HG03571 (cell line): ENCODE measurements around the gene PARVB.

Source experiments
- ATAC-seq: cut with Tn5 transposase; IDR thresholded peaks from one replicate; pipeline ENCODE4 v1.9.1; 2021; ENCODE audit not compliant: unreplicated experiment

The PARVB gene

DNA sequence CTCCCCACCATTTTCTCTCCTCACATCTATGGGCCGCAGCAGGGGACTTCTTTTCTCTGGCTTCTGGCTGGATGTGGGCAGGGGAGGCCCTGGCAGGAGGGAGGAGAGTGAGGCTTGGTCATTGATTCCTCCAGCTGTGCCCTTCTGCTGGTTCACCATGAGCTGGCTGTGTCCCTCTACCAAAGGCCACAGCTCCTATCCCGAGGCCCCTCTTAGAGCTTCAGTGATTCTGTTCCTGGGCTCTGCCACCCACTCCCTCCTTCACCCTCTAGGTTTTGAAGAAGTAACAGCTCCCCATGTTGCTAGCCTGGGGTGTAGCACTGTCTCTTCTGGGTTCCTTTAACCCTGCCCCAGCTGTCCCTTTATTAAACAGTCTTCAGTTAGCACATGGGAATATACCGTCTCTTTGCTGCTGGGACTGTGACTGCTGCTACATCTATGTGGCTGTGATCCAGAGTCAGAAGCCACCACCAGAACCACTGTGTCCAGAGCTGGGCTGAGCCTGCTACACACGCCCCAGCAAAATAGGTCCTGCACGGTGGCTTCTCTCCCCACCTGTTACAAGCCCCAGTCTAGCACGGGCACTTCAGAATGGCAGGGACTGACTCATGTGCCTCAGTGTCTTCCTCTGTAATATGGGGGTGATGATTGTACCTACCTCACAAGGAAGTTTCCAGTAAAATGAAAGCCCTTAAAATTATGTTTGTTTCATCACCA lies 156.0 kb downstream of the PARVB start:
- no peak for ATAC-seq

DNA sequence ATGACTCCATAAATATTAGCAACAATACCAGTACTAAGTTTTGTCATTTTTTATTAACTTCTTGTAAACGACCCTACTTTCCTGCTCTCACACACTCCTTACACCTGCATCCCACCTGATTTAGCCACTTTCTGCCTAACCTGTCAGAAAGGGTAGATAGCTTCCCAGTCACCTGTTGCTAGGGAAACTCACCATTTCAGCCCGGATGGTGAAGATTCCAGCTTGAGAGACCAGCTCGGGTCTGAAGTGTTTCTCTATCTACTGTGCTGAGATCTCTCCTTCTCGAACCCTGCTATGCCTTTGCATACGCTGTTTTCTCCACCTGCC lies 156.6 kb downstream of the PARVB start, which contains the start of gene PARVG:
Gene PARVG (plus strand): TSS at position 220 of the 327 bp plus-strand sequence. CDS start 2,405 bp downstream, outside the sequence.
- ATAC-seq: no peak

DNA sequence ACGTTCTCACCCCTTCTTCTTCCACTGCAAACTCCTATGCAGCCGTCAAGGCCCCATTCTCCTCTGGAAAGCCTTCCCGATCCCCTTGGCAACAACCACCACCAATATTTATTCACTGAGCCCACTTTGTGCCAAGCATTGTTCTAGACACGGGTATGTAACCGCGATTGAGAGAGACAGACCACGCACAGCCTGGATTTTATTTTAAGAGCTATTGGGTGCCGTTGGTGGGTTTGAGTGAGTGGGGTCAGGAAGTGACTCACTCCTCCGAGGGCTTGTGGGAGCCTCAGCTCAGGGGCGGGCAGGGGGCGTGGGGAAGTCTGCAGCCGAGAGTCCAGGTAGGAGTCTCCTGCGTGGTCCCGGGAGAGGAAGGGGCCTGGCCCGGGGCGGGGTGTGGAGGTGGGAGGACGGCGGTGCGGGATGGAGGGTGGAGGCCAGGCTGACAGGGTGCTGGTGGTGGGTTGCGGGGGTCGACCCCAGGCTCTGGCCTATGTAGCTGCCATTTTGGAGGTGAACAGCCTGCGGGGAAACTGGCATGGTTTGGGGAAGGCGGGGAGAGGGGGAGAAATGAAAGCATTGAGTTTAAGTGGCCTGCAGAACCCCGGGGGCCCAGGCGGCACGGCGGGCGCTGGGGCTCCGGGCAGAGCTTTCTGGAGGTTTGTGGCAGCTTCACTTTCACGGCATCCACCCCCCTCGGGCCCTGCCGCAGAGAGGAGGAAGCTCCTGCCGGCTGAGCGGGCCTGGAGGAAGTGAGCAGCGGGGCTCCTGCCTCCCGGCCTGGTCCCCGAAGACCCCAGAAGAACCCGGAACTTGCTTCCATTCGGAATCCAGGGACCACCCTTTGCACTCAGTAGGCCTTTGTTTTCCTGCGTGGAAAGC lies 157.2 kb downstream of the PARVB start:
- no peak for ATAC-seq

DNA sequence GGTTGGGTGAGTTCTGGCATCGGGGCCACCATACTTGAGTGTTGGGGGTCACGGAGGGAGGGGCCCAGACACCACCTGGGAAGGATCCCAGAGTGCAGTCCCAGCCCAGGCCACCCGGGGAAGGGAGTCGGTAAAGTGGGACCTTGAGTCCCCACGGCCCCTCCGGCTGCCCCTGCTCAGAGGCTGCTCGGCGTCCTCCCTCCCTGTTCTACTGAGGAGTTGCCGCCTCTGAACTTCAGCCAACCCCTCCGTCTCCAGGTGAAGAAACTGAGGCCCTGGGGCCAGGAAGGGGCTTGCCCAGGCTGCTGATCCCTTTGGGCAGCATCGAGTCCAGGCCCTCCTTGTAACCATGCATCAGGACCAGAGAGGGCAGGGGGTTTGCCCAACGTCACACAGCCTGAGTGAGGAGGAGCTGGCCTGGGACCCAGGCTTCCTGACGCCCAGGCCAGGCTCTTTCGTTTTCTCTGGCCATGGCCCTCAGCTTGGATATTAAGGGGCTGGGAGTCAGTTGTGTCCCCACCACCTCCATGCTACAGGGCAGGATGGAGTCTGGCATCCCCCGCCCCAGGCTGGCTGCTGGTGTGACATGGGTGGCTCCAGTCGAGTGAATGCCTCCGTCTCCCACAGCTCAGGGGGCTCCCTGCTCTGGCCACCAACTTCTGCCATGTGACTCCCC lies 157.9 kb downstream of the PARVB start:
- ATAC-seq: no peak

DNA sequence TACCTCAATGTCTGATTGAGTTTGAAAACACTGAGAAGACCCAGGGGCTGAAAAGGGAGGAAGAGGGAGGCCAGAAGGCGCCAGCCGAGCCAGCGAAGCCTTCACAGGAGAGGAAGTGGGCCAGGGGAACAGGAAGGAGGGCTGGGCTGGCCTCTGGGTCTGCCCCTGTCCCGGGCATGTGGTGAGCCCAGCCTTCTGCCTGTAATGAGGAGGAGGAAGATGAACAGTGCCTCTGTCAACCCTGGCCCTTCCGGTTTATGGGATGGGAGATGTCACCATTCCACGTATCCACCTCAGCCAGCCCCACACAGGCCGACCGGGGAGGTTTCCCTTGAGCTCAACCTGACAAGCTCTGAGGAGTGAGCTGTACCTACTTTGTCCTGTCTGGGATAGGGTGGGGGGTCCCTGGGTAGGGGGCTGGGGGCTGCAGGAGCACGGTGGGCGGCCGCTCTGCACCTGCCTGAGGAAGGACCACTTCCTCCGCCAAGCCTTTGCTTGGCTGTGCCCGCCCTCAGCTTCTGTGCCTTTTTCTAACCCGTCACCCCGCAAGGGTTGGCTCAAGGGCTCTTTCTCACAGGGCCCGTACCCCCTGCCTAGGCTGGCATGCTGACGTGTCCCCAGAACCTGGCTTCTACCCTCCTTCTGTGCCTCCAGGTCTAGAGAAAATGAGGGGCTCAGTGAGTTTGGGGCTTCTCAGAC lies 158.6 kb downstream of the PARVB start:
- ATAC-seq: no peak

DNA sequence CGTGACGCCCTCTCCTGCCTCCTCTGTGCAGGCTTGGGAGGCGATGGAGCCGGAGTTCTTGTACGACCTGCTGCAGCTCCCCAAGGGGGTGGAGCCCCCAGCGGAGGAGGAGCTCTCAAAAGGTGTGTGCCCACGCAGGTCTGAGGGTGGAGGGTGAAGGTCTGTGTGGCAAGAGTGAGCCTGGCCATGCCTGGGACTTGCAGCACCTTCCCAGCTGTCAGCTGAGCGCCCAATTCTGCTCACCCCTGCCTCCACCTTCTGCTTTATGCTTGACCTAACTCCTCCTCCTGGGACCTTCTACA lies 159.1 kb downstream of the PARVB start:
- ATAC-seq: no peak

DNA sequence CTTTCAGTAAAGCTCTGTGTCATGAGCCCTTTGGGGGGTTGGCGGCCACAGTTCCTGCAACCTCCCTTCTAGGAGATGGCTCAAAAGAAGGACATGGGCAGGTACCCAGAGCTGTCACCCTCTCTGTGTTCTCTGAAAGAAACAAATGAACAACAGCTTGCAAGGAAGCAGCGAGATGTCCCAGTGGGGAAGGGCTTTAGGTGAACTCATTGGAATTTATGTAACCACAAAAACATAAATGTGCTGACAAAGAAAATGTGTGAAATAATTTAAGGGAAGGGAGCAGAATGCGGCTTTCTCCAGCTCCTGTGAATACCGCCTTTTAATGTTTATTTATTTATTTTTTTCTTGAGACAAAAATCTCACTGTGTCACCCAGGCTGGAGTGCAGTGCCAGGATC lies 159.9 kb downstream of the PARVB start:
- ATAC-seq: no peak

DNA sequence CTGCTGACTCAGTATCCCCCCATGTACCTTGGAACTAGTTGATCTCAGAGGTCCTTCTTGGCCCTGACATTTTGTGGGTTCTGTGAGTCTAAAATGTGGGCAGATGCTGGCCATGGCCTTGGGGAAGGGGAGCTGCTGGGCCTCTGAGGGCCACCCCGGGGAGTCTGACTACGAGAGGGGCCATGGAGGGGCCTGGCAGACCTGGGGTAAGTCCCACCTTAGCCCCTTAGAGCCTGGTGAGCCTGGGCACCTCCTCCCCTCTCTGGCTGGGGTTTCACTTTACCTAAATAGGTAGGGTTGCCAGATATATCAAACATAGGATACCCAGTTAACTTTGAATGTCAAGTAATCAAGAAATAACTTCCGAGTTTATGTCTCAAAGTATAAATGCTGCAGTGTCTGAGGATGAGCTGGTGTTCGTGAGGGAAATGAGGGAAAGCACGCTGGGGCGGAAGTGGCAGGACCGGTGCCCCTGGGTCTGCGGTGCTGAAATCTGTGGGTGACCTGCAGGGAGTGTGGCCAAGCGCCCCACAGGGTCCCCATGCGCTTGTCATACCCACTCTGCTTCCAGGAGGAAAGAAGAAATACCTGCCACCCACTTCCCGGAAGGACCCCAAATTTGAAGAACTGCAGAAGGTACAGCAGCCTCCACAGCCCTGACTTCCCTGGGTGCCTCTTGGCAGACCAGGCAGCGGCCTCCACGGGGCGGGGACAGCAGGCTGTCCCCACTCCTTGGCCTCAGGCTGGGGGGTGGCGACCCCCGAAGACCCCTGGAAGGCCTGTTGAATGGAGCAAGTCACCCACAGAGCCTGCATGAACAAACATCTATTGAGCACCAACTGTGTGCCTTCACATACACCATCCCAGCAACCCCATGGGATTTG lies 161.4 kb downstream of the PARVB start:
- no peak for ATAC-seq

DNA sequence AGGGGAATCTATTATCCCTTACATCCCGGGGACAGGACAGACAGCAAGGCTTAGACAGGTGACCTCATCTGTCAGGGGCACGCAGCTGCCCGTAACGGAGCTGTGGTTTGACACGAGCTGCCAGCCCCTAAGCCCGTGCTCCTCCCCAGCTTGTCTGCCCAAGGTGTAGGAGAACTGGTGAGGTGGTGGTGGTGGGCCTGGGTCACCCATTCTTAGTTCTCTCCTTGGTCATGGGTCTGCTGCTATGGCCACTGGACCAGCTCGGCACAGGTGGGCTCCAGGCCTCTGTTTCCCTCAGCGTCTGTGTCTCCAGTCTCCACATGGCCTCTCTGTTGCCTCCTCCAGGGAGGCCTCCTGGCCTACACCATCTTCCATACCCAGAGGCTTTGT lies 162.0 kb downstream of the PARVB start:
- no peak for ATAC-seq

DNA sequence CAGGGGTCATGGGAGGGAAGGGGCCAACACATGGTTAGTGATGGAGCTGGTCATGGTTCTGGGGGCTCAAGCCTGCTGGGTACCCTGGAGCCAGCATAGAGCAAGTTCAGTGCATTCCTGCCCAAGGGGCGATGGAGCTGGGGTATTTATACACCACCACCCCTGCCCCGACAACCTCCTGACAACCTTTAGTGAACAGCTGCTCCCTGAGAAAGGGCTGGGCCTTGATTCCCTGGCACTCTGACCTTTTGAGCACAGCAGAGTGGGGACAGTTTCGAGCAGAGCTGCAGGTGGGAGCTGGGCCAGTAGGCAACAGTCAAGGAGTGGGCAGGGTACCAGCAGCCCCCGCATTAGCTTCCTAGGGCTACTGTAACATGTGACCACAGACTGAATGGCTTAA lies 162.6 kb downstream of the PARVB start:
- no peak for ATAC-seq

DNA sequence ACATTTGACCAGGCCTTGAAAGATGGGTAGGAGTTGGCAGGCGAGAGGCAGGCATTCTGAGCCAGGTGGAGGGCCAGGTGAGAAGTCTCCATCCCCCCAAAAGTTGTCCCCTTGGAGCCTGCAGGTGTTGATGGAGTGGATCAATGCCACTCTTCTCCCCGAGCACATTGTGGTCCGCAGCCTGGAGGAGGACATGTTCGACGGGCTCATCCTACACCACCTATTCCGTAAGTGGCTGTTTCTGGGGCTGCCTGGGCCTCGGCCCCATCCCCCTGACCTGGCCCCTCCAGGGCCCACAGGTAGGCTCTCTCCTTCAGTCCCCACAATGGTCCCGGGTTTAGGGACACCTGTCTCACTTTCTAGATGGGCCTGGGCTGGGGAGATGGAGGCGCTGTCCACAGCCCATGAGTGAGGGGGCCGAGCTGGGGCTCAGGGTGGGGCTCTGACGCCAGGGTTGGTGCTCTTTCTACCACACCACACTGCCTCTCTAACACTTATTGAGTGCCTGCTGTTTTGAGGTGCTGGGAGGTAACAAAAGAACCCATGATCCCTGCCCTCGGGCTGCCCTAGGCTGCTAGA lies 163.6 kb downstream of the PARVB start:
- no peak for ATAC-seq

DNA sequence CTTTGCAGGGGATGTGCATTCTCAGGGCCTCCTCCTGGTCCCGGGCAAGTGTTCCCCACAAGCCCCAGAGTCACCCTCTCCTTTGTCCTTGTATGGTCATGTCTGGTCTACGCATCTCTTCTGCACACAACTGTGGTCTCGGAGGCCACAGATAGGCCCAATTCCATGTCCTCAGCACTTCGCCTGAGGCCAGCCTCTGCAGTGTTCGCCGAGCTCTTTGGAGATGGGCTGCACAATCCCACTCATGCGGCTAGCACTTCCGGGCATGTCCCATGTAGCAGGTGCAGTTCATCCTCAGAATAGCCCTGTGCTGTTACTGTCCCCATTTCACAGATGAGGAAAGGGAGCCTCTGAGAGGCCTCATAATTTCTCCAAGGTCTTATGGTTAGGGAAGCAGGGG lies 164.2 kb downstream of the PARVB start:
- ATAC-seq: no peak

DNA sequence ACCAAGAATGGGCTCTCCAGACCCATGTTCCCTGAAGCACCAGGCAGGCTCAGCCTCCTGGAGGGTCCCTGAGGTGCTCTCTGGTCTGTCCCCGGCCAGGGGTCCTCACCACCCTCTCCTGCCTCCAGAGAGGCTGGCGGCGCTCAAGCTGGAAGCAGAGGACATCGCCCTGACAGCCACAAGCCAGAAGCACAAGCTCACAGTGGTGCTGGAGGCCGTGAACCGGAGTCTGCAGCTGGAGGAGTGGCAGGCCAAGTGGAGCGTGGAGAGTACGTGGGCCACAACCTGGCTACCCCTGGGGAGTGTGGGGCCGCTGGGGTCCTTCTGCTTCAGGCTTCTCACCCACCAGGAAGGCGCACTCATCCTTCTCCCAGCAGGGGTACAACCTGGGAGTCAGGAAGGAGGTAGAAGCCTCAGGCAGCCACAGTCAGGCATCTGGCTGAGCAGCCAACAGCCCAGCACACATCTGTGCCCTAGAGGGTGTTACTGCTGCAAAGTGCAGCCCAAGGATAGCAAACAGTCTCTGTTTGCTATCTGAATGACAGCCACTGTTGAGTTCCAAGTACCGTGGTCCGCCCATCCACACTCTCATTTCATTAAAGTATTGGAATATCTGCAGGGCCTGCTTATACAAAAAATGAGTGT lies 165.0 kb downstream of the PARVB start:
- no peak for ATAC-seq

DNA sequence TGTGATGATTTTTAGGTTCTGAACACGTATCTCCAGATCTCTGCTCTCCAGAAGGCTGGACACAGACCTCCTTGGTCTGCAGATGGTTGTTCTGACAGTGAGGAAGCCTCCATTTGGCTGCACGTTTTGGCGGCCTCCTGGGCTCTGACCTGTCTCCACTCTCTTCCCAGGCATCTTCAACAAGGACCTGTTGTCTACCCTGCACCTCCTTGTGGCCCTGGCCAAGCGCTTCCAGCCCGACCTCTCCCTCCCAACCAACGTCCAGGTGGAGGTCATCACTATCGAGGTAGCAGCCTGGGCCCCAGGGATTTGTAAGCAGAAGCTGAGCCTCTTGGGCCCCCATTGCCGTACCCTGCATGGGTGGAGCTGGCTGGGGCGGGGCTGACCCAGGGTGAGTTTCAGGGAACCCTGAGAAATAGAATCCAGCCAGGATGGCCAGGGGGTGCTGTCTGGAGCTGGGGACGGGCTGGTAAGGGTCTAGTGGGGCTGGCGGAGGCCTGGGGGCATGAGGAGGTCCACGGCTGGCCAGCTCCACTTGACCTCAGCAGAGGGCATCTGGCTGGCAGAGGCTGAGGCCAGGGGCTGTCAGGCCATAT lies 166.4 kb downstream of the PARVB start:
- ATAC-seq: no peak

DNA sequence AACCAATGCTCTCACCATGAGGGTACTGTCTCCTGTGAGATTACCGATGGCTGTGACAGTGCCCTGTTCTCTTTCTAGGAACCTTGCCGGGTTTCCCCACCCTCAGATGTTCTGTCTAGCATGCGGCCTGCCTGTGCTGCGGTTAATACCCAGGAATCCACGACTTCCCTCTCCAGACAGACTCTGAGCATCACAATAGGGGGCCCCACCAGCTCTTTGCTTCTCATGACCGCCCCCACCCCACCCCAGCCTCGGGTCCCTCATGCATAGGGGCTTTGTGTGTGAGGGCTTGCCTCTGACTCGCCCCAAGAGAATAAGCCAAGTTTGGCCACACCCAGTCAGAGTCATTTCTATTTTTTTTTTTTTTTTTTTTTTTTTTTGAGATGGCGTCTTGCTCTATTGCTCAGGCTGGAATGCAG lies 166.9 kb downstream of the PARVB start:
- no peak for ATAC-seq

DNA sequence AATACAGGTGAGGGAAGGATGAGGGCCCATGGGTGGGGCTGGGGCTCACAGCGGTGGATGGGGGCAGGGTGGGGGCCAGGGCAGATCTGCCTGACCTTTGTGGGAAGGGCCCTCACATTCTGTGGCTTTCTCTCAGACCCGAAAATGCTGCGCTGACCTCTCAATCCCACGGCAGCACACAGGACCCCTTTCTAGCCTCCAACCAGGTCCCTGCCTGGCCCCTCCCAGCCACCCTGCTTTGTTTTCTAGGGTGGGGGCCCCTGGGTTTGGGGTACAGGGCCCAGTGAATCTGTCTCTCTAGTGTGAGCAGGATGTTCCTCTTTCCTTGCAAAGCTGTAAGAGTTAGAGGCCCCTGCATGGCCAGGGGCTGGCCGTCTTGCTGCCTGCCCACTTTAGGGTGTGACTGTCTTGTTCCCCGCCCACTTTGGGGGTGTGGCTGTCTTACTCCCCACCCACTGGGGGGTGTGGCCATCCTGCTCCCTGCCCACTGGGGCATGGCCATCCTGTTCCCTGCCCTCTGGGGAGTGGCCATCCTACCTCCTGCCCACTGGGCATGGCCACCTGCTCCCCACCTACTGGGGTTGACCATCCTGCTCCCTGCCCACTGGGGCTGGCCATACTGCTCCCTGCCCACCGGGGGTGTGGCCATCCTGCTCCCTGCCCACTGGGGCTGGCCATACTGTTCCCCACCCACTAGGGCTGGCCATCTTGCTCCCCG lies 168.2 kb downstream of the PARVB start:
- no peak for ATAC-seq

DNA sequence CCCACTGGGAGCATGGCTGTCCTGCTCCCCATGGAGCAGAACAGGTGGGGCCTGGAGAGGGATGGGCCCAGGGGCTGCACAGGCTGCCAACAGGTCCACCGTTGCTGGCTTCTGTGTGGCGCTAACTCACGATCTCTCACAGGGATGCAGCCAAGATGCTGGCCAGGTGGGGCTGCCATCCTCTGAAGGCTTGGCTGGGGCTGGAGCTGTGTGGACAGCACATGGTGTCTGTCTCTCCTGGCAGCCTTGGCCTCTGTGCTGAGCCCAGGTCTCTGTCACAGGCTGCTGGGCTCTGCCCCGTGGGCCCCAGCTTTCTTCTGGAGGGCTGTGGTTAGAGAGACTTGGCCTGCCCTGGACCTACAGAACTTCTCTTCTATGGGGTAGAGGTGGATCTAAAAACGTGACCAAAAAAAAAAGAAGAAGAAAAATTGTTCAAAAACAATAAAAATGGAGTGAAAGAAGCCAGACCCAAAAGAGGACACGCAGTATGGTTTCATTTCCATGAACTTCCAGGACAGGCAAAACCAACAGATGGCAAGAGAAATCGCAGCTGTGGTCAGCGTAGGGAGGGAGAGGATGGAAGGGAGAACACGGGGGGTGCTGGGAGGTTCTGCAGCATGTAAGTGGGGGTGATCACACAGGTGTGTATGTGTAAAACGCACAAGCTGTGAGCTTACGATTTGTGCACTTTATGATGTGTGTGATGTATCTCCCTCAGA lies 168.9 kb downstream of the PARVB start:
- no peak for ATAC-seq

DNA sequence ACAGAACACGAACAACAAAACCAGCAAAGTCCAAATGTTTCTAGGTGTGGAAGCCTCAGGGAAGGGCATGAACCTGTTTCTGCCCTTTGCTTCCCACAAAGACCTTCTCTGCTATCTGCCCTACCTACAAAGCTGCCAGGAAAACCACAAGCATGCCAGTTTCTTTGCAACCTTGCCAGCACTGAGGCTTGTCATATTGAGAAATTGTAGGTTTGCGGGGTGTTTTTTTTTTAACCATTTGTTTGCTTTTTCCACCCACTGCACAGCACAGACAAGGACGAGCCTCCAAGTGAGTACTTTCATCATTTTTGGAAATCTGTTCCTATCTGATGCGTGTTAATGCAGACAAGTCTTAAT lies 169.4 kb downstream of the PARVB start:
- ATAC-seq: no peak
